HUES64 (cell line): Measurements from ENCODE around the gene AADACL3.
"Not testable (repeated sequence)": the region's sequence is repeated elsewhere in the genome, so short reads cannot be mapped to it uniquely, and the experiment has no call there.

Source experiments
- H3K27ac ChIP-seq: 2 replicates; pipeline ENCODE4 v1.7.0; 2013; ENCODE audit warnings: low read depth, low read length, inconsistent platforms
- H3K27me3 ChIP-seq: 2 replicates; pipeline ENCODE4 v1.6.1; 2013; ENCODE audit warnings: mild to moderate bottlenecking, low read length; ENCODE audit not compliant: insufficient read depth
- H3K36me3 ChIP-seq: 2 replicates; pipeline ENCODE4 v1.6.1; 2013; ENCODE audit warnings: mild to moderate bottlenecking, low read length; ENCODE audit not compliant: insufficient read depth
- H3K4me1 ChIP-seq: 2 replicates; pipeline ENCODE4 v1.6.1; 2013; ENCODE audit warnings: mild to moderate bottlenecking, low read length, moderate library complexity; ENCODE audit not compliant: insufficient read depth
- H3K4me3 ChIP-seq: 2 replicates; pipeline ENCODE4 v1.5.1; 2013; ENCODE audit warnings: mild to moderate bottlenecking, low read length, moderate library complexity
- H3K9ac ChIP-seq: 2 replicates; pipeline ENCODE4 v1.6.1; 2013; ENCODE audit warnings: mild to moderate bottlenecking, low read depth, low read length
- H3K9me3 ChIP-seq: 2 replicates; pipeline ENCODE4 v1.6.1; 2013; ENCODE audit warnings: low read depth, low read length; ENCODE audit not compliant: insufficient read depth
- WGBS: fragments of 150-250, 120-280 bp; methylation state at CpG from one replicate; pipeline ENCODE4 v1.1.7; 2013; ENCODE audit warnings: missing lambda C conversion rate; 5-methylcytosine and 5-hydroxymethylcytosine counted together

AADACL3 gene

DNA sequence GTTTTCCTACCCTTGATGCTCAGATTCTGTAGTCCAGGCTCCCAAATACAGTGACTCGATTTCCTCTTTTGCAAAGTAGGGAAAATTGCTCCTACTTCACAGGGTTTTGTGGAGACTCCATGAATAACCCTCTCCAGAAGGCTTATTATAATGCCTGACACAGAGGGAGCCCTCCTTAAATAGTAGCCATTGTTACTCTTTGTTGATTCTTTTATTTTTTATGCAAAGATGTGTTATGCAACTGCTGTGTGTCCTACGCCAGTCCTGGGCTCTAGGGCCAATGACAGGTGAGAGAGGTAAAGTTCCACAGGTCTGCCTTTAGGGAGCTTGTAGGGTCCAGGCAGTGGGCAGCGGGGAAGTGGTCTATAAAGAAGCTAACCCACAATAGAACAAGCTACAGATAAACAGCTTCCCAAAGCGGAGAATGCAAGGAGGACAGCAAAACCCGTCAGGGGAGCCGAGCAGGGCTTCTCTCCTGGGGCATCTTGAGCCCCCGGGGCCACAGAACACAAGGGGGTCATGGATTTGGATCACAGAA lies 1.5 kb downstream of the AADACL3 start:
- Histone ChIP-seq H3K27ac (peak overlapping the region; percentile 67; the same call in 1 of the 2 replicates), H3K4me1 (peaks cover 52% of the 10 kb centered on the region), H3K9me3 (no peaks in the 10 kb centered on the region), H3K9ac (no peak overlapping the region), H3K36me3 (no peaks in the 10 kb centered on the region), H3K4me3 (no peak overlapping the region), H3K27me3 (no peaks in the 10 kb centered on the region)
- WGBS = 50% methylated on average over 7 of the region's 7 CpGs

DNA sequence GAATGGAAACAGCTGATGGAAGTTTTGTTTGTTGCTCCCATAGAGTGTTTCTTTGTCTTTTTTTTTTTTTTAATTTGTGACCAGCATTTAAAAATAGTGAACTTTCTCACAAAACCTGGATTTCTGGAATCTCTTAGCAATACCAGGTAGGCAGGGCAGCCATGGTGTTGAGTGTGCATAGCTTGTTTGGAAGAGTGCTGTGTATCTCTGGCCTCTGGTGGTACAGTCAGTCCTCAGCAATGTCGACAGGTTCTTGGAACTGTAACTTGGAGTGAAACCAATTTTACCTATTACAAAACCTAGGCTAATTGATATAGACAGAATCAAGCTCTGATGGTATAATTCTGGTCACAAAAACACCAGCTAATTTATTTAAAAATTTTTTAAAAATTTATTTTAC lies 6.7 kb downstream of the AADACL3 start:
- Histone ChIP-seq H3K27ac (no peak overlapping the region), H3K4me1 (peaks cover 4% of the 10 kb centered on the region; the same call in 1 of the 2 replicates), H3K36me3 (no peaks in the 10 kb centered on the region), H3K27me3 (no peaks in the 10 kb centered on the region), H3K9me3 (no peaks in the 10 kb centered on the region), H3K4me3 (no peak overlapping the region), H3K9ac (no peak overlapping the region)
- WGBS = 100% methylated on average over 1 of the region's 1 CpG

DNA sequence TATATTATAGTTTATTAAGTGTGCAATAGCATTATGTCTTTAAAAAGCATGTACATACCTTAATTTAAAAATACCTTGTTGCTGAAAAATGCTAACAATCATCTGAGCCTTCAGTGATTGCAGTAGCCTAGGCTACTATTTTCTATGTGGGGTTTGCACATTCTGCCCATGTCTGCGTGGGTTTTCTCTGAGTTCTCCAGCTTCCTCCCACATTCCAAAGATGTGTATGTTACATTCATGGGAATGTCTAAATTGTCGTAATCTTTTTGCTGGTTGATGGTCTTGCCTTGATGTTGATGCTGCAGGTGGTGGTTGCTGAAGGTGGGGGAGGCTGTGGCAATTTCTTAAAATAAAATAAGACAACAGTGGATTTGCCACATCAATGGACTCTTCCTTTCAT lies 12.5 kb downstream of the AADACL3 start:
- 100% methylated on average over 2 of the region's 2 CpGs for WGBS
- no peaks in the 10 kb centered on the region for H3K36me3 ChIP-seq
- no peaks in the 10 kb centered on the region for H3K4me1 ChIP-seq
- no peak overlapping the region for H3K4me3 ChIP-seq
- H3K27me3 ChIP-seq = no peaks in the 10 kb centered on the region
- no peak overlapping the region for H3K9ac ChIP-seq
- no peak overlapping the region for H3K27ac ChIP-seq
- no peaks in the 10 kb centered on the region for H3K9me3 ChIP-seq

DNA sequence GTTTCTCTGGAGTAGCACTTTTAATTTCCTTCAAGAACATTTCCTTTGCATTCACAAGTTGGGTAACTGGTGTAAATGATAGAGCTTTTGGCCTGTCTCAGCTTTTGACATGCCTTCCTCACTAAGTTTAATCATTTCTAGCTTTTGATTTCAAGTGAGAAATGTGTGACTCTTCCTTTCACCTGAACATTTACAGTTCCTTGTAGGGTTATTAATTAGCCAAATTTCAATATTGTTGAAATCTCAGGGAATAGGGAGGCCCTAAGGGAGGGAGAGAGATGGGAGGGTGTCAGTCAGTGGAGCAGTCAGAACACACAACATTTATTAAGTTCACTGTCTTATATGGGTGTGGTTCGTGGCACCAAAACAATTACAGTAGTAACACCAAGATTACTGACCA lies 14.2 kb downstream of the AADACL3 start:
- Histone ChIP-seq H3K9ac (no peak overlapping the region), H3K27me3 (no peaks in the 10 kb centered on the region), H3K4me3 (no peak overlapping the region), H3K9me3 (no peaks in the 10 kb centered on the region), H3K4me1 (no peaks in the 10 kb centered on the region), H3K36me3 (no peaks in the 10 kb centered on the region), H3K27ac (no peak overlapping the region)
- 100% methylated on average over 1 of the region's 1 CpG for WGBS

DNA sequence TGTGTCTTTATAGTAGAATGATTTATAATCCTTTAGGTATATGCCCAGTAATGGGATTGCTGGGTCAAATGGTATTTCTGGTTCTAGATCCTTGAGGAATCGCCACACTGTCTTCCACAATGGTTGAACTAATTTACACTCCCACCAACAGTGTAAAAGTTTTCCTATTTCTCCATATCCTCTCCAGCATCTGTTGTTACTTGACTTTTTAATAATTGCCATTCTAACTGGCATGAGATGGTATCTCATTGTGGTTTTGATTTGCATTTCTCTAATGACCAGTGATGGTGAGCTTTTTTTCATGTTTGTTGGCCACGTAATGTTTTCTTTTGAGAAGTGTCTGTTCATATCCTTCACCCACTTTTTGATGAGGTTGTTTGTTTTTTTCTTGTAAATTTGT lies 15.2 kb downstream of the AADACL3 start:
- WGBS = 97% methylated on average over 2 of the region's 2 CpGs

DNA sequence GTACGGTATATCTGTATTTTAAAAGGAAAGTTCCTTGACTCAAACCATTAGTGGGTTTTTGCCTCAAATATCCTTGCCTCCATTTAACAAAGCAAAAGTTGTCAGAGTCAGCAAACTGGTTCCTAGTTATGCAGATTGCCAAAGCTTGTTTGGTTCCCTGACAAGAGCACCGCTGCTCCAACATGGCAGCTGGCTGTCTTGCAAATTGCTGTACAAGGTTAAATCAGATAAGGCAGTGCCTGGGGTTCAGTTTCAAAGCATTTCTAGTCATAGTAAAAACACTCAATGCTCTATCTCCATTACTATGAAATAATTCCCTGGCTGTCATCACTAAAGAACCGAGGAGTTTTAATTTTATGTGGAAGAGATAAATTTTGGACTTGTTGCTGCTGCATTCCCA lies 18.7 kb downstream of the AADACL3 start:
- H3K9ac ChIP-seq = no peak overlapping the region
- H3K36me3 ChIP-seq = no peaks in the 10 kb centered on the region
- 0 out of 2 replicates have a peak, but pooled peaks cover 3% of the 10 kb centered on the region for H3K9me3 ChIP-seq
- H3K27ac ChIP-seq = no peak overlapping the region
- 95% methylated on average over 3 of the region's 3 CpGs for WGBS
- H3K4me3 ChIP-seq = no peak overlapping the region
- no peaks in the 10 kb centered on the region for H3K4me1 ChIP-seq
- no peaks in the 10 kb centered on the region for H3K27me3 ChIP-seq

More for the DNA sequence above, 15.2 kb downstream of the AADACL3 start:
- not testable (repeated sequence) for H3K36me3 ChIP-seq, H3K9me3 ChIP-seq, H3K4me1 ChIP-seq, H3K4me3 ChIP-seq, H3K27me3 ChIP-seq, H3K9ac ChIP-seq, H3K27ac ChIP-seq

DNA sequence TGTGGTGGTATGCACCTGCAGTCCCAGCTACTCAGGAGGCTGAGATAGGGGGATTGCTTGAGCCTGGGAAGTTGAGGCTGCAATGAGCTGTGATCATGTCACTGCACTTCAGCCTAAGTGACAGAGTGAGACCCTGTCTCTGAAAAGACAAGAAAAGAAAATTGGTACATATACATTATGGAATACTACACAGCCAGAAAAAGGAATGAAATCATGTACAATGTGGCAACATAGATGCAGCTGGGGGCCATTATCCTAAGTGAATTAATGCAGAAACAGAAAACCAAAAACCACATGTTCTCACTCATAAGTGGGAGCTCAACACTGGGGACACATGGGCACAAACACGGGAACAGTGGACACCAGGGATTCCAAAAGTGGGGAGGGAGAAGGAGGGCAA lies 23.0 kb downstream of the AADACL3 start:
- H3K4me1 ChIP-seq = no peaks in the 10 kb centered on the region
- H3K9me3 ChIP-seq = 0 out of 2 replicates have a peak, but pooled peaks cover 3% of the 10 kb centered on the region
- no peak overlapping the region for H3K9ac ChIP-seq
- no peaks in the 10 kb centered on the region for H3K36me3 ChIP-seq
- WGBS = 97% methylated on average over 1 of the region's 1 CpG
- no peaks in the 10 kb centered on the region for H3K27me3 ChIP-seq
- H3K27ac ChIP-seq = no peak overlapping the region
- H3K4me3 ChIP-seq = no peak overlapping the region

DNA sequence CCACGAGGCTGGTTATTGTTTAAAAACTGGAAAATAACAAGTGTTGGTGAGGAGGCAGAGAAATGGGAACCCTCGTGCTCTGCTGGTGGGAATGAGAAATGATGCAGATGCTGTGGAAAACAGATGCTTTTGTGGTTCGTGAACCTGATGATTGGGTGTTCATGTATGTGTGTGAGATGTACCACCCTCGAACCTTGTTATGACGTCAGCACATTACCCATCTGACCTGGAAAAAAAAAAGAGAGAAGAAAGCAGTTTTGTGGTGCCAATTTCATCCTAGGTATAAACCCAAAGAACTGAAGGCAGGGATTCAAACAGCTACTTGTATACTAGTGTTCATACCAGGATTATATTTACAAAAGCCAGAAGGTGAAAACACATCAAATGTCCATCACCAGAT lies 23.7 kb downstream of the AADACL3 start:
- H3K9ac ChIP-seq = no peak overlapping the region
- 0 out of 2 replicates have a peak, but pooled peaks cover 3% of the 10 kb centered on the region for H3K9me3 ChIP-seq
- H3K4me1 ChIP-seq = no peaks in the 10 kb centered on the region
- no peaks in the 10 kb centered on the region for H3K27me3 ChIP-seq
- no peaks in the 10 kb centered on the region for H3K36me3 ChIP-seq
- no peak overlapping the region for H3K27ac ChIP-seq
- no peak overlapping the region for H3K4me3 ChIP-seq
- WGBS = 92% methylated on average over 5 of the region's 5 CpGs

DNA sequence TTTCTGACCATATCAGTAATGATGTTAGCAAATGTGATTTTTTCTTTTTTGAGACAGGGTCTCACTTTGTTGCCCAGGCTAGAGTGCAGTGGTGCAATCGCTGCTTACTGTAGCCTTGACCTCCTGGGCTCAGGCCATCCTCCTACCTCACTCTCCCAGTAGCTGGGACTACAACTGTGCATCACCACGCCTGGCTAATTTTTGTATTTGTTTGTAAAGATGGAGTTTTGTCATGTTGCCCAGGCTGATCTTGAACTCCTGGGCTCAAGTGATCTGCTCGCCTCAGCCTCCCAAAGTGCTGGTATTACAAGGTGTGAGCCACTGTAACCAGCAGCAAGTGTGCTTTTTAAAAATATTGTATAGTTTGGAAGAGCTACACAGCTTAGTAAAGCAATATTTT lies 26.0 kb downstream of the AADACL3 start:
- no peak overlapping the region for H3K27ac ChIP-seq
- H3K9ac ChIP-seq = no peak overlapping the region
- 98% methylated on average over 3 of the region's 3 CpGs for WGBS
- no peaks in the 10 kb centered on the region for H3K36me3 ChIP-seq
- no peaks in the 10 kb centered on the region for H3K4me1 ChIP-seq
- H3K4me3 ChIP-seq = no peak overlapping the region
- H3K27me3 ChIP-seq = no peaks in the 10 kb centered on the region
- 0 out of 2 replicates have a peak, but pooled peaks cover 3% of the 10 kb centered on the region for H3K9me3 ChIP-seq

DNA sequence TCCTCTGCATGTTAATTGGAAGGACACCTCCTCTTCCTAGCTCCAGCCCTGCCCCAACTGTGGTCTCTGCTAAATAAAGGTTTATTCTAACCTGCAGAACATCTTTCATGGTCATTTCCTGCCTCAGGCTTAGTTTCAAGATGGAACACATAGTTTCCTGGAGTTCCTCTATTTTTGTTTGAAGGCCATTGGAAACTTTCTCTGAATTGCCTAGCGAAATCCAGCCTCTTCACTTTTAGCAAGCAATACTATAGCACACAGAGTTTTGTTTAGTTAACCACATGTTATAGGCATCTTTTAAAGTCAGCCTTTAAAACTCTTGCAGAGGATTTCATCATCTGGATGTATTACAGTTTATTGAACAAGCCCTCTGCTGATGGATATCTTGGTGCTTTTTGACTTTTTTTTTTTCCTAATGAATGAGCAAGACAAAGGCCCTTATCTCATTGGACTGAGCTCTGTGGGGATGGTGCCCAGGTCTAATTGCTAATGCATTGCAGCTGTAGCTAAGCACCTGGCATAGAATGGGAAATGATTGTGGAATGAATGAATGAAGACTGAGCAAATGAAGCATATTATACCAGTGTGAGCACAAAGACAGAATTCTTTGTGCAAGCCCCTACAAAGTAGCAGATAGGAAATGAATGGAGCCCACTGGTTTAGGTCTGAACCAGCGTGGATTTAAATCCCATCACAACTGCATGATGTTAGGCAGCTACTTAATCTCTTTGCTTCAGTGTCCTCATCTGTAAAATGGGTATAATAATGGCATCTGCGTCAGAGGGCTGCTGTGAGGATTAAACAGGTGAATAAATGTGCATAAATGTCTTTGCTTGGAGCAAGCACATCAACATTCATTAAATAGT lies 29.4 kb downstream of the AADACL3 start:
- no peak overlapping the region for H3K9ac ChIP-seq
- 0 out of 2 replicates have a peak, but pooled peaks cover 5% of the 10 kb centered on the region for H3K9me3 ChIP-seq
- H3K27ac ChIP-seq = no peak overlapping the region
- H3K4me3 ChIP-seq = no peak overlapping the region
- H3K4me1 ChIP-seq = no peaks in the 10 kb centered on the region
- no peaks in the 10 kb centered on the region for H3K36me3 ChIP-seq
- no peaks in the 10 kb centered on the region for H3K27me3 ChIP-seq
- WGBS = 93% methylated on average over 3 of the region's 3 CpGs

DNA sequence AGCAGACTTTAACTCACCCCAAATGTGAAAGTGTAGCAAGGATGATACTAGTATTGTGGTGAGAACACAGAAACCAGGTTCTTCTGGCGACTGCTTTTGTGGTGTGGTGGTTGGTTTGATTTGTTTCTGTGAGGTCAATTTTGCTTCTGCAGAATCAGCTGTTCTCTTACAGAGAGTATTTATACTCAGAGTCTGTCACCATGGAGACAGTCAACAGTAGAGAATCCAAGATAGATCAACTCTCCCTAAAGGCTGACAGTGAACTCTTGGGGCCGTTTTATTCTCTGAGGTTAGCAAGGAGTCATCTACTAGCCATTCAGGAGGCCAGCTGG lies 30.0 kb downstream of the AADACL3 start, which contains the start of gene CFAP107:
Gene CFAP107 (plus strand): TSS at position 209 of the 332 bp plus-strand sequence. CDS start 231 bp downstream, outside the sequence.
- no peak within 1 kb of the TSS for H3K9ac ChIP-seq
- 87% methylated on average over 2 of the region's 2 CpGs for WGBS

More for the DNA sequence above, 30.0 kb downstream of the AADACL3 start, which contains the start of gene CFAP107:
- no peak within 1 kb of the TSS for H3K27ac ChIP-seq
- no peaks in the 10 kb centered on the region for H3K36me3 ChIP-seq
- H3K4me3 ChIP-seq = no peak within 1 kb of the TSS
- 0 out of 2 replicates have a peak, but pooled peaks cover 5% of the 10 kb centered on the region for H3K9me3 ChIP-seq
- no peaks in the 10 kb centered on the region for H3K27me3 ChIP-seq
- H3K4me1 ChIP-seq = no peaks in the 10 kb centered on the region
